Measurements from ENCODE around the gene FARP1. TPM values are rescaled to one million over a fixed set of nuclear protein-coding genes. Genes with fewer than 3 reads are reported as not detected.

Gene FARP1
- total and polyA plus RNA-seq, 2 of the 13 experiments (the other 11 are each of a cell fraction or from before 2014, with no cell fraction given) = 70.6 to 126 TPM

GRCh38 chr13:98470920-98471319, 328.0 kb downstream of the FARP1 start (continued):
- no peak for TF ChIP-seq LRRFIP1 (CRISPR knock-in tag; conservative IDR thresholded peaks at IDR 0.05)
- no peak for TF ChIP-seq ZBTB2 (CRISPR knock-in tag; IDR thresholded peaks at IDR 0.05; ENCODE audit: low read depth)
- TF ChIP-seq BCL3 (CRISPR knock-in tag; IDR thresholded peaks at IDR 0.05) = no peak

- ATAC-seq = no peak
- Histone ChIP-seq H3K9me3 (ENCODE audit: low read length) (no peaks in the 10 kb centered on the region), H3K4me3 (replicated peaks in 1 of 3; ENCODE audit: insufficient read depth in 1 of 3, low read depth in 2 of 3, low read length in 3 of 3) (no peak overlapping the region), H3K27me3 (ENCODE audit: control insufficient read depth in 1 of 2, insufficient read depth in 2 of 2, low read length in 2 of 2) (no peaks in the 10 kb centered on the region), H3K27ac (ENCODE audit: extremely low read length, insufficient read depth, low read length) (no peak overlapping the region), H3K4me1 (ENCODE audit: insufficient read depth, low read length) (peaks cover 41% of the 10 kb centered on the region), H3K36me3 (replicated peaks in 1 of 2; ENCODE audit: control insufficient read depth in 1 of 2, insufficient read depth in 2 of 2, low read length in 2 of 2) (peaks cover 27 to 70% of the 10 kb centered on the region in 2 experiments), H4K20me1 (ENCODE audit: insufficient read depth, low read length) (peaks cover 21% of the 10 kb centered on the region), H3K79me2 (ENCODE audit: insufficient read depth, low read length) (peaks cover 14% of the 10 kb centered on the region), H2AFZ (ENCODE audit: low read length) (no peak overlapping the region), H3K4me2 (ENCODE audit: low read depth, low read length) (no peak overlapping the region), H3K9ac (ENCODE audit: insufficient read depth, low read depth, low read length) (no peak overlapping the region)
- 89% methylated on average over 9 of the region's 10 CpGs for WGBS (ENCODE audit: low lambda C conversion rate)
- CTCF ChIA-PET (ENCODE audit: low intra/inter-chr PET ratio, low total read pairs) = no interaction called here
- intact Hi-C loops (cut with micrococcal nuclease; ENCODE audit: unreplicated experiment) = loop anchor here (5.0 kb wide), 1 partner anchor 70 kb away; no protein-coding TSS in a partner anchor
- POLR2A ChIA-PET = no interaction called here
- no peak for DNase-seq (ENCODE audit: low spot score)
- in situ Hi-C loops (cut with HindIII; ENCODE audit: extremely low pct_ligation_motif_present, low pct_unique_long_range_greater_than_20kb) = no loop called here
- no peak for FAIRE-seq
- no TSS peak for BruUV-seq (replicated peaks)
- peak; percentile 20 for TF ChIP-seq AGO2 (optimal IDR thresholded peaks at IDR 0.05; ENCODE audit: low read depth, low read length)
- no peak for TF ChIP-seq ZMYM2 (CRISPR knock-in tag; IDR thresholded peaks at IDR 0.05)
Observed at GRCh38 chr13:98471934-98472333, 329.0 kb downstream of the FARP1 start.

All from HepG2 (cell line).